ENCODE results near the gene COMMD2.

The COMMD2 gene

DNA sequence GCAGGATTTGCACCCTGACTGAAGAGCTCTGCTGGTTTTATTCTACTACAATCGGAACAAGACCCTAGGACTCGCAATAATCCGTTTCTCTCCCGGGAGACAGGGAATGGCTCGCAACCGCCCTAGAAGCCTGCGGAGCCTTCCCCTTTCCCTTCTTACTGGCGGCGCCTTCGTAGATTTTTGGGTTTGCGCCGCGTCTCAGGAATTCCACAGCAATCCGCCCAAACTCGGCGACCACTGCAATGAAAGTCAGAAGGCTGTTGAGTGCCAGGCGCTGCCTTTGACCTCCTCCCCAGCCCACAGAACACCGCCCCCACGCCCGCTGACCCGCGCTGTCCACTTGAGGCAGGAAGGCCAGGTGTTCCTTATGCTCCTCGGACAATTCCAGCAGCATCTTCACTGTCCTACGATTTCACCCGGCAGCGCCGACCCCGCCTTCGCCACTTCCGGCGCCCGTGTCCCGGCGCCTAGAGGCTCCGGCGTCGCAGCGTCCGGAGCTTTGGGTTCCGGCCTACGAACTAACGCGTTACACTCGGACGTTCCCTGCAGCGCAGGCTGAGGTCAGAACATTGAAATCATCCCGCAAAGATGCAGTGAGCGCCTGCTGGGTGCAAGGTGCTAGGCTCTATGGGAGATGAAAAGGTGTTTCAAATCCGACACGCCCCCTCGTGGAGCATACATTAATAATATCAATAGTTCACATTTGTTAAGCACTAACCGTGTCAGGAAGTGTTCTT, at the start of gene COMMD2:
Gene COMMD2, minus strand, starts transcription at position 439 of the 737 bp plus-strand sequence. Its CDS starts 45 bp downstream, at position 394.
- DNase-seq: peak; percentile 72 to 73

DNA sequence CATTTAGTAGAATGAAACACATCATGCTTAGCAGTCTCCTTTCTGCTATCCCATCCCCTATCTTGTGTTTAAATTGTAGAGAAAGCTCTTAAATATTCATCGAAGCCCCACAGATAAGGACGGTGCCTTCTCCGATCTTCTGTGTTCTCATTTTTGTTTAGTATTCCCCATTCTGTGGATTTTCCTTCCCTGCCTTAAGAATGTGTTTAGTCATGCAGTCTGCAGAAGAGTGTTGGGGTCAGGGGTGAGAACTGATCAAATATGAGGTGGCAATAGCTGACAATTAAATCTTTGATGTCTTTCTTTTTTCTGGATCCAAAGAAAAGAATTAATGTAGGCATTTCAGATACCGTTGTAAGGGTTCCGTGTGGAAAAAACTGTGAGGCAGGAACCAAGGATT, 49.4 kb upstream of the COMMD2 start:
- no peak for DNase-seq

DNA sequence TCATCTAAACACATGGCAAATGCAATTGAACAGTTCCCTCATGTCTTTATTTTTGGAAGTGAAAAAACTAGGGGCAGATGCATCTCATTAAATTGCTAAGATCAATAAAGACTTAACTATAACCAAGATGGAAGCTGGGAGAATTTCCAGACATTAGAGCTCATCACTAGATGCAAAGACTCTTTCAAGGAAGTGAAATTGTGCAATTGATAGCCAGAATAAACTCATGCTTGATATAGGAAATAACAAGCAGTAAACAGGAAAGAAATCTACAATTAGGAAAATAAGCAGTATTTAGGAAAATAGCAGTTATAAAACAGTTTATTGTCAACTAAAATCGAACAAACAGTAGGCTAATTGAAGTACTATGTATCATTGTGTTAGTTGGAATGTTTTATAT, 48.9 kb upstream of the COMMD2 start:
- no peak for DNase-seq

DNA sequence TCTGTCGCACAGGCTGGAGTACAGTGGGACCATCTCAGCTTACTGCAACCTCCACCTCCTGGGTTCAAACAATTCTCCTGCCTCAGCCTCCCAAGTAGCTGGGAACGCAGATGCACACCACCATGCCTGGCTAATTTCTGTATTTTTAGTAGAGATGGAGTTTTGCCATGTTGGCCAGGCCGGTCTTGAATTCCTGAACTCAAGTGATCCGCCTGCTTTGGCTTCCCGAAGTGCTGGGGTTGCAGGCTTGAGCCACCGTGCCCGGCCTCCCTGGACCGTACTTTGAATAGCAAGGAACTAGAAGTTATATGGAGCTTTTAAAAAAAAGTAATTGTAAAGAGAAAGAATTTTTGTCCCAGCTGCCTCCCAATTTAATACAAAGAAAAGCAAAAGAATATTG, 48.4 kb upstream of the COMMD2 start:
- no peak for DNase-seq

DNA sequence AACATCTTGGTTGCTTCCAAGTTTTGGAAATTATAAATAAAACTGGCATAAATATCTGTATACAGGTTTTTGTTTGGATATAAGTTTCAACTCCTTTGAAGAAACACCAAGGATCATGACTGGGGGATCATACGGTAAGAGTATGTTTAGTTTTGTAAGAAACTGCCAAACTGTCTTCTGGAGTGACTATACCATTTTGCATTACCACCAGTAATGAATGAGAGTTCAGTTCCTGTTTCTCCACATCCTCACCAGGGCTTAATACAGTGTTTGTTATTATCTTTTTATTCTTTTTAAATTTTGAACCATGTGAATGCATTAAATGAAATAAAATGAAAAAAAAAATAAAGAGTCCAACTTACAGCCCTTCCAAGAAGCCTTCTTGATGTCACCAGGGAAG, 43.7 kb upstream of the COMMD2 start:
- DNase-seq: no peak

DNA sequence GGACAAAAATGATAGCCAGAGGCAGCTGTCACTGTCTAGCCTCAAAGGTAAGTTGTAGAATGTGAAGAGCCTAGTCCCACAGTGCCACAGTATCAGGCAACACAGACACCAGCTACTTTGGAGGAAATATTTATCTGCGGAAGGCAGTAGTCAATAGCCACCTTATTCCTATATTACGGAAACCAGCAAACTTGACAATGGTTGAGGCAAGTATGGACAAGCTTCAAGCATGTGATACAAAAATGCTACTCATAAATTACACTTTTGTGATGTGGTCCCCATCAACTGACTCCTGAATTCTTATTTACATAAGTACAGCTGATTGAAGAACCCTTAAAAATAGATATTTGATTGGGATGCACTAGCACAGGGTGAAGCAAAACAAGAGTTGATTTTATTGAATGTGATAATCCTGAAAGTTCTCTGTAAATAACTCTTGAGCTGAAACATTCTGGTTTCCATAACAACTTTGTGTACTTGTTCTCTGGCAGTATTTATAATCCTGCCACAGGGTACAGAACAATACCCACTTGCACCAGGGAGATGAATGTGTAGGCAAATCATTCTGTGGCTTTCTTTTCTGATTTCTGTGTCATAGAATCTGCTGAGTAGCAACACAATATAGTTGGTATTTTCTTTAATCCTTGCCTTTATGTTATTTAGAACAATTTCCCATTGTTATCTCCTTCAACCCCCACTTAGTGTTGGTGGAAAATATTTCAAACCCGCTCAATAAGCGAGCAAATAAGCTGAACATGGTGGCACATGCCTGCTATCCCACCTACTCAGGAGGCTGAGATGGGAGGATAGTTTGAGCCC, 40.4 kb upstream of the COMMD2 start, which contains the start of gene ANKUB1:
Gene ANKUB1, minus strand, starts transcription at position 103 of the 819 bp plus-strand sequence. CDS start 188 bp downstream, outside the sequence.
- peak in 1 of 2 donors; percentile 5 for DNase-seq

DNA sequence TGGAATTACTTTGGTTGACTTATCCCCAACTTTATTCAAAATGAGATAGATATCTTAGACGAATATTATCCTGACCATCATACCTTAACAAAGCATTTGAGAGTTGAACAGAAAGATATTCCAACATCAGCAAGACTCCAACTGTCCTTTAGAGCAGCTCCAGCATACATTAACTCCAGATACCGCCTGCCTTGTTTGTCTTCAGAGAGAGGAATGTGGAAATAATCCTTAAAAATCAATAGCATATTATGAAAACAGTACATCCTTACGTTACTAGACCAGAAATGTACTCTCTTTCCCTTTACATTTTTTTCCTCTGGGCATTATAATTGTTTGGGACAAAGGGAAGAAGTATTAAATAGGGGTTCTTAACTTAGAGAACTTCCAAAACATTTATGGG, 38.4 kb upstream of the COMMD2 start:
- DNase-seq: no peak

DNA sequence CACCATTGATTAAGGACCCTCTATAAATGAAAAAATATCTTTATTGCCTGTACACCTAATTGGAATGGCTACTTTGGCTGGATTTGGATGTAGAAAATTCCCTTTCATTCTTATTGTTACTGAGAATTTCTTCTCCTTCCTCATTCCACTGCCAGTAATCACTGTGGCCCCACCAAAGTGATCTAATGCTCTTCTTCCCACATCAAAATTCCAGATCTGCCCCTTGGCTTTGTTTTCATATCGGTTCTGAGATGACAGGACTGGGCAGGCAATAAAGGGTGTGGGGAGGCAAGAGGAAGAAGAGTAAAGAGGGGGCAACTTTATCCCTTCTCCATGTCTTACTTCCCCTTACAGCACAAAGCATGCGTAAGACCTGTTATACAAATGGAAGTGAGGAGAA, 38.0 kb upstream of the COMMD2 start:
- DNase-seq: no peak

DNA sequence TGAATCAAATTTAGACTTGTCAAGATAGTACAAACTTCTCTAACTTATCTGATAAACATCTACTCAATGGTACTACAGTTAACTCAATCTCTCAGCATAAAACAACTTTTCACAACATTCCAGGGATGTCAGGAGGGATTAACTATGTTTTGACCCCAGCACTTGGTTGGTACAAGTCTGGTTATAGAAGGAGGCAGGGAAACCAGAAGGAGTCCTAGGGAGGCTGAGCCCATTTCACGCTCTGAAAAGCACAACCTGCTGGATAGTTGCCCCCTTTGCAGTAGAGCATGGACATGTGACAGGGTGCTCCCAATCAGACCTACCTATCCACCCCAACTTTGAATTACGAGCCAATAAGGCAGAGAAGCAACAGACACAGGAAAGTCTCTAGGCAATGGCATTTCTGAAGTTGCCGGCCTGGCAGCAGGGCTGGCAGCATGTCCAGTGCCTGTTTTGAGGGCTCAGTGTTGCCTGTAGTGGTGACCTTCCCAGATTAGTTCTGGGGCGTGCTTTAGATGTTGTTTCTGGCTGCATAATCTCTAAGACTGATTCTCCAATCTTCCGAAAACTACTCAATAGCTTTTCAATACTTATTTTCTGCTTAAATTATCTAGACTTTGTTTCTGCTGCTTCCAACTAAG, 31.9 kb upstream of the COMMD2 start:
- no peak for DNase-seq

DNA sequence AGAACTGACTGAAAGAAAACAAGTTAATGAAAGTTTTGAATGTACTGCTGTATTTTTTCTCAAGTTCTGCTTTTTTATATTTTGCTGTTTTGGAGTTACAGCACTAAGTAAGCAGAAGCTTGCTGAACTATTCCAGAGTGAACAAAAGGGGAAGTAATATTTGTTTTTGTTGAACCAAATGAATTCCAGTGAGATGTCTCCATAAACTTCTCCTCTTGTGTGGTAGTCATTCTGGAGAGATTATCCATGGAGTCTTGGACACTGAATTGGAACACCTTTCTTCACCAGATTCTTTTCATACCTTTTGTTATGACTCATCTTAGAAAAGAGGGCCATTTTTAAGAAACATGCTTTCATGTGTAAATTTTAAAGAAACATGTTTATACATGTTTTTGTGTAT, 31.3 kb upstream of the COMMD2 start:
- peak in 1 of 2 donors; percentile 2 for DNase-seq

DNA sequence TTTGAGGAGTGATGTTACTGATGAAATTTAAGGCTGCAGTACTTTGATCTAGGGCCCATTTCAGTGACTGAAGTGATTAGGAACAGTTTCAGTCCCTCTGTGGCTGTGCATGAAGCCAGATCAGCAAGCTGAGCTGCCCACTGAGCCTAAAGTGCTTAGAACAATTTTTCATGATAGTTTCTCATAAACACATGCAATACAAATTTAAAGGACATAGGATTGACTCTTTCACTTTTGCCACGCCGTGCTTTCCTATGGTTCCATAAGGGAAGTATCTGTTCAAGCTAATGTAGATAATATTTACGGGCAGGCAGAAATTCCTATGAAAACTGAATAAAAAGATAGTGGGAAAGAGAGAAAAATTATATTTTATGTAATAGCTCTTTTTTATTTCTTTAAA, 29.5 kb upstream of the COMMD2 start:
- DNase-seq: no peak

DNA sequence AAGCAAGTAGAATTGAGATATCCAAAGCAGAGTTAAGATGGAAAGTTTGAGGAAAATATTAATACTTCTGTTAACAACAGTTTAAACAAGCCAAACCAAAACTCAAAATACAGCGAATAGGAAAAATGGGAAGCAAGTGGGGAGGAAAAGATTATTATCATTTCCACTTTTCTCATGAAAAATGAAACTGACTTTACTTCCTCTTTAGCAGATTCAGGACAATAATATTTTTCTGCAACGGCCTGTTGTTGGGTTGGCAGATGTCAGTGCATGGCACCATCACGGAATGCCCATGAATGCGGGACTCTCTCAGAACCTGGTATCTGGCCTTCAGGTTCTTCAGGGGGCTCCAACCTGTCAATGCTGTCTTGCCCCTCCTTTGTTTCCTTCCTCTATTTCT, 28.9 kb upstream of the COMMD2 start:
- DNase-seq: no peak

DNA sequence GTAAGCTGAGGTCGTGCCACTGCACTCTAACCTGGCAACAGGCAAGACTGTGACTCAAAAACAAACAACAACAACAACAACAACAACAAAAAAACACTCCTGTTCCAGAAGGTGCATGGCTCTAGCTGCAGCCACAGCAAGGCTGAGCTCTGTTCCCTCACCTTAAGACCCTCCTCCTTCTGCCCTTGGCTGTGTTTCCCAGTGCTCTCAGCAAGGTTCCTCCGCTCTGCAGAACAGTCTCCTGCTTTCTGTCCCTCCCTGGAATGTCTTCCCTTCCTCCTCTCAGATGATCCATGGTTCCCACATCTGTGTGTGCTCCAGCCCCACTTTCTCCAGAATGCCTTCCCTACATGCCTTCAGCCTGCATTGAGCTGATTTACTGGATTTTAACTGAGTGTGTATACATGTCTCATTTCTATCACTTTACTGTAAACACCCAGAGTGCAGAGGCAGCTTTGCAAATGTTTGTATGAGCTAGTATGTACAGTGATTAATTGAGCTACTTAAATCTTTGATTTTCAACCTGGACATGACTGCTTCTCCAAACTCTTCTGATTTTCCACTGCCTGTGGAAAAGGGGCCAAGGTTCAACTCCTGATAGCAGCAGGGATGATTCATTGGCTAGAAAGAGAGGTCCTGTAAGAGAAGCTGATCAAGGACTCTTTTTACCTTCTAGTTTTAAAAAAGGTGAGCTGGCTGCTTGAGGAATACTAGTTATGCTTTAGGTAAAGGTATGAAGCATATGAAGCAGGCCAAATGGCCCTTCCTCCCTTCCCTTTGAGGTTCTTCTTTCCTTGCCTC, 25.3 kb upstream of the COMMD2 start:
- no peak for DNase-seq

DNA sequence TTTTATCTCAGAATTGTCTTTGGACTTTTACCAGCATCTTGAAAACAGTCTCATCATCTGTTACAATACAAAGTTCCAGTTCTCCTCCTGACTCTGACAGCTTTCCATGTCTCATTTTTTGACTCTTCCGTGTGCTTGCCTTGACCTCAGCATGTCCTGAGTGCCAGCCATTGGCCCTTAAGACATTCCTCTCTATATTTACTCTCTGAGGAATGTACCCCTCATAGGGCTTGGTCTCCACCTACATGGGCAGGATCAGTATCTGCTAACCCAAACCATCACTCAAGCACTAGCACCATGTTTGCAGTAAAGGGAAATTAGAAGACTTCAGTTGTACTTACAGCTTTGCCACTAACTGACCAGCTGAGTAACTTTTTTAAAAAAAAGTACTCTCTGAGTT, 23.9 kb upstream of the COMMD2 start:
- DNase-seq: no peak

DNA sequence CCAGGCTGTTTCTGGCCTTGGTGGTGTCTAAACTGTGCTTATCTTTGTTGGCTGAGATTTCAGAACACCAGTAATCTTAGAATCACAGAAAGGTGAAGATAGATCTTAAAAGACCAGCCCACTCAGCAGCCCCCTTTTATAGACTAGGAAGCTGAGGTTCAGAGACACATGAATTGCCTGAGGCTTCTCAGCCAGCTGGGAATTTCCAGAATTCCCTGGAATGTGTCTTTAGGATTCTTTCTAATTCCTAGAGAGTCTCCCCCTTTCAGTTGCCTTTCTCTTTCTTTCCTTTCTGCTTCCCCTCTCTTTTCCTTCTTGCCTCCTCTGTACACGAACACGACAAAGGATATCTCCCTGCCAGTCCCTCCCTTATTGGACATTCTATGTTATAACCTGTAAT, 20.6 kb upstream of the COMMD2 start:
- no peak for DNase-seq

DNA sequence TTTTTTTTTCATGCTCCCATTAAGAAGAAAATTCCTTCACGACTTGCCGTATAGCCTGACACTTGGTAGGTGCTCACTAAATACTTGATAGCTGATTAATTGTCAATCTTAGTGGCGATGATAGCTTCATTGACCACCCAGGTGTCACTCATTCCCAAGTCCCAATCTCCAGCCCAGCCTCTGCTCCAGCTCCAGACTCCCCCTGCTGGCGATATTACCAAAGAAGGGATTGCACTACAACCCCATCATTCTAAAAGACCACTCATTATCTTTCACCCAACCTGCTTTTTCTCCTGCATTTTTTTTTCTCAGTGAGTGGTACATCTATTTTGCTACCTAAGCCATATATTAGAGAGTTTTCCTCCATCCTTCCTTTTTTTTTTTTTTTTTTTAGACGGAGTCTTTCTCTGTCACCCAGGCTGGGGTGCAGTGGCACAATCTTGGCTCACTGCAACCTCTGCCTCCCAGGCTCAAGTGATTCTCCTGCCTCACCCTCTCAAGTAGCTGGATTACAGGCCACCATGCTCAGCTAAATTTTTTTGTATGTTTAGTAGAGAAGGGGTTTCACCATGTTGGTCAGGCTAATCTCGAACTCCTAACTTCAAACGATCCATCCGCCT, 19.5 kb upstream of the COMMD2 start:
- DNase-seq: peak in 1 of 2 donors; percentile 9

DNA sequence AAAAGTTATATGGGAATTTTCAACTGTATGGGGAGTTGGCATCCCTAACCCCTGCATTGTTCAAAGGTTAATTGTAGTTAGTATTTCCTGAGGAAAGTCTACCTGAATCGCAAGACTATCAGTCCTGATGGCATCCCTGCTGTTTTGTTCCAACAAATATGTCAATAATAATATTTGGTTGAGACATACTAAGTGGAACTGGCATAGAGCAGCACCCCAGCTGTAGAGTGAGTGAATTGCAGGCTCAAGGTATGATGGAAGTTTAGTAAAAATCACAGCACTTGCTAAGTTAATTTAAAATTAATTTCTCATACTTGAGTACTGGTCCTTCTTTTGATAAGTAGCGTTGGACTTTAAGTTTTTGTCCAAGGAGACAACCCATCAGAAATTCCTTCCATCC, 18.0 kb upstream of the COMMD2 start:
- DNase-seq: no peak

DNA sequence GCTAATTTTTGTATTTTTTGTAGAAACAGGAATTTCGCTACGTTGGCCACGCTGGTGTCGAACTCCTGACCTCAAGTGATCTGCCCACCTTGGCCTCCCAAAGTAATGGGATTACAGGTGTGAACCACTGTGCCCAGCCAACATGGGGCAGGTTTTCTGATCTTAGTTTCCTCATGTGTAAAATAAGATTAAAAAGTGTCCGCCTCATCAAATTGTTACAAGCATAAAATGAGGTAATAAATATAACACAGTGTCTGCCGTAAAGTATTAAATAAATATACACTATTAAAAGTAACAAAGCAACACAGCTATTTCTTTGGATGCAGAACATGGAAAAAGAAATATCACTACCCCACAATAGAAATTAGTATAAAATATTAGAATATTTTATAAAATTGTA, 16.4 kb upstream of the COMMD2 start:
- DNase-seq: no peak

DNA sequence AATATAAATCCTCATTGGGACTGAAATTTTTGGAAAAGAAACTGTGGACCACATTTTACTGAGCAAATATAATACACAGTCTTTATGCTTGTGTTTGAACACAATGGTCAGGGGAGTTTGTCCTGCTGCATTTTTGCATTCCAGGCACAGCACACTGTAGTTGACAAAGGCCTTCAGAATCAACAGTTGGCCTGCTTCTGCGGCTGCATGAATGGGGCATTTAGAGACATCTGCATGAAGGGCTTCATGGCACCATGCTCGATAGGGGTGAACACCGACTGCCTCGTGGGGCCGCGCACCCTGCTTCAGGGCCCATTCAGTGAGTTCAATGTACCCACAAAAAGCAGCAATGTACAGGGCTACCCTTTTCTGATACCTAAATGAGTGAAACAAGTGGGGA, 15.4 kb upstream of the COMMD2 start:
- peak; percentile 71 to 91 for DNase-seq

DNA sequence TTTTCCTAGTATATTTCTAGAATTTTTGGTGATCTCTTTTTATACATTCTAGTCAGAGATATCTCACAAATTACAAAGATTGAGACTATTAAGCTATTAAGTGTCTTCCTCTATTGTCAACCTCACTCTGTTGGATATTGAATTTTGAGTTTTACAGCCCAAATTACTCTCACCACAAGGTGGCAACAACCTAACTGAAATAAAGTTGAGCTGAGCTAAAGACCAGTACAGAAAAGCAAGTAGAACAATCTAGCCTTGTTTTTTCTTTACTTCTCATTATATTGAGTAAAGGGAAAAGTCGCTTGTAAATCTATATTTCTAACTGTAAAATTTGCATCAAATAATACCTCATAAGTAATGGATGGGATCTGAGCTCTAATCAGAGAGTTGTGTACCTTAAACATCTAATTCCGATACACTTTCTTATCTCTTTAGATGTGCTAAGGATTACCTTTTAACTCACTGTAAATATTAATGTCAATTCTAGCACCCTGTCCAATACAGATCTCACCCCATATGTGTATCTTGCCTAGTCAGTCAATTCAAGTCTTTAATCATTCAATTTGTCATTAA, 13.6 kb upstream of the COMMD2 start:
- peak in 1 of 2 donors; percentile 92 for DNase-seq

DNA sequence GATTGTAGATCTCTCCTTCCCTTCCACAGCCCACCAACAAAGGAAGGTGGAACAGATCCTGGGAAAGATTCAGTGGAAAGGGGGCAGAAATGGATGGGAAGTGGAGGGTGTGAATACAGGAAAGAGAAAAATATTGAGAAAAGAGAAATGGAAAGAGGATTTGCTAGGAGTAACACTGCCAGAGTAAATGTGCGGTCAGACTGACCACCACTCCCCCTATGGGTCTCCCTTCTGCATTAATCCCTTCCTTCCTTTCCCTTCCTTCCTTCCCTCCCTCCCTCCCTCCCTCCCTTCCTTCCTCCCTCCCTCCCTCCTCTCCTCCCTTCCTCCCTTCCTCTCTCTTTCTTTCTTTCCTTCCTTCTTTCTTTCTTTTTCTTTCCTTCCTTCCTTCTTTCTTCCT, 12.0 kb upstream of the COMMD2 start:
- DNase-seq: no peak
